Purkinje cell (primary cell): ENCODE data around the gene PHACTR4. TPM values are rescaled to one million over a fixed set of nuclear protein-coding genes. Genes with fewer than 3 reads are reported as not detected.

Experiments used
- polyA plus RNA-seq: library from polyadenylated mRNA; unstranded; fragments of >200 nt; fragmentation: Nextera tagmentation; gene quantifications from 2 replicates; pipeline ENCODE4 v1.2.1, GENCODE V29; 2014

PHACTR4 gene
- polyA plus RNA-seq: 6.3 and 8.7 TPM in 2 replicates

GRCh38 chr1:28369371-28370238 lies at the start of gene PHACTR4:
PHACTR4 (plus strand) TSS chr1:28369740; CDS start chr1:28407448, 37,708 bp downstream.

GRCh38 chr1:28505406-28506187 lies 136.1 kb downstream of the PHACTR4 start, which contains the start of gene RCC1:
RCC1 (plus strand) TSS chr1:28506043; CDS start chr1:28529867, 23,824 bp downstream.

Other genes with a start within 250 kb of the PHACTR4 start
- not detected in 2 replicates for gene PTAFR, start 193.1 kb upstream of the PHACTR4 start, polyA plus RNA-seq
- gene DNAJC8, start 136.7 kb upstream of the PHACTR4 start, polyA plus RNA-seq: 142 TPM in 2 replicates
- gene ATP5IF1, start 133.6 kb upstream of the PHACTR4 start, polyA plus RNA-seq: 1,382 and 1,693 TPM in 2 replicates
- gene SESN2, start 110.2 kb upstream of the PHACTR4 start, polyA plus RNA-seq: 0.11 and 1.7 TPM in 2 replicates
- gene MED18, start 40.7 kb upstream of the PHACTR4 start, polyA plus RNA-seq: 1.5 and 2.9 TPM in 2 replicates
- 0.98 and 2.3 TPM in 2 replicates for gene RCC1, start 136.3 kb downstream of the PHACTR4 start, polyA plus RNA-seq
- 15.1 and 26.3 TPM in 2 replicates for gene TRNAU1AP, start 183.3 kb downstream of the PHACTR4 start, polyA plus RNA-seq
- gene RAB42, start 222.5 kb downstream of the PHACTR4 start, polyA plus RNA-seq: not detected in 2 replicates